ENCODE data around the gene ARHGAP19. TPM values are rescaled to one million over a fixed set of nuclear protein-coding genes. Genes with fewer than 3 reads are reported as not detected.
A peak's percentile ranks its signal among the peaks of the same experiment; 100 is the strongest.

ARHGAP19 gene
- total and polyA plus RNA-seq, 9 of the 15 experiments (the other 6 are each of a cell fraction or from before 2014, with no cell fraction given): 14.8 to 49.5 (median 26.8) TPM

GRCh38 chr10:97332591-97333350 is 40.3 kb upstream of the ARHGAP19 start (continued):
- TF ChIP-seq JUND (IDR thresholded peaks at IDR 0.05; ENCODE audit: borderline replicate concordance, low read depth, low read length) (0 out of 2 replicates have a peak, but pooled peaks have one; percentile 2), JUND (tag; IDR thresholded peaks at IDR 0.05; ENCODE audit: borderline replicate concordance, low read depth, low read length) (no peak; the same call in 1 of the 3 replicates), ZNF253 (CRISPR knock-in tag; conservative IDR thresholded peaks at IDR 0.05) (no peak), E2F8 (IDR thresholded peaks at IDR 0.05; ENCODE audit: low read depth, partially characterized antibody) (no peak), EP400 (IDR thresholded peaks at IDR 0.05) (peak; percentile 29; the same call in 1 of the 2 replicates), REST (IDR thresholded peaks at IDR 0.05; ENCODE audit: borderline replicate concordance) (peak; percentile 33; the same call in 1 of the 2 replicates), REST (CRISPR knock-in tag; IDR thresholded peaks at IDR 0.05; ENCODE audit: low read depth) (no peak), JUN (IDR thresholded peaks at IDR 0.05; ENCODE audit: borderline replicate concordance, low read depth, low read length) (no peak), JUN (CRISPR knock-in tag; IDR thresholded peaks at IDR 0.05; ENCODE audit: borderline replicate concordance) (no peak), TRIM25 (IDR thresholded peaks at IDR 0.05; ENCODE audit: borderline replicate concordance) (0 out of 2 replicates have a peak, but pooled peaks have one; percentile 20), SRSF1 (IDR thresholded peaks at IDR 0.05; ENCODE audit: low read depth, low read length) (no peak), RHOXF2B (CRISPR knock-in tag; conservative IDR thresholded peaks at IDR 0.05) (no peak), ETV1 (tag; conservative IDR thresholded peaks at IDR 0.05; ENCODE audit: low read depth) (peak; percentile 30; the same call in 1 of the 2 replicates), ESRRA (IDR thresholded peaks at IDR 0.05; ENCODE audit: borderline replicate concordance, low read depth) (peak; percentile 98)

Measured in K562 (cell line).